Anterior cingulate cortex (tissue), 58 donors: Measurements from ENCODE around the gene SLC7A6.

Experiments used
- DNase-seq, 58 donors: peaks; one replicate each; lab custom pipeline; 2025; lab: John Stamatoyannopoulos, UW

The SLC7A6 gene

GRCh38 chr16:68234188-68235107 is 29.9 kb upstream of the SLC7A6 start:
- no peak for DNase-seq

- no peak for DNase-seq
Observed at GRCh38 chr16:68235108-68235886, 29.0 kb upstream of the SLC7A6 start.

DNA sequence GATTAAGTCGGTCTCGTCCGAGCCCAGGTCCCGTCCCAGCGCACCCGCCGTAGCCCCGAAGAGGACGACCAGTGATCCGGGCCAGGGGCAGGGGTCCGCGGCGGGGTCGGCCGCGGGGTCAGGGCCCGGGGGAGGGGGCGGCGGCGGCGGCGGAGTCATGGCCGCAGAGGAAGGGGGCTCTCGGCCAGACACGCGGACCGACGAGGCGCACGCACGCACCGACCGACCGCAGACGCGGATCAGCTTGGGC is 28.5 kb upstream of the SLC7A6 start, which contains the start of gene ESRP2:
TSS of gene ESRP2 (minus strand) at position 241 of the 250 bp plus-strand sequence. CDS start at position 159, 82 bp downstream.
- DNase-seq: no peak

DNA sequence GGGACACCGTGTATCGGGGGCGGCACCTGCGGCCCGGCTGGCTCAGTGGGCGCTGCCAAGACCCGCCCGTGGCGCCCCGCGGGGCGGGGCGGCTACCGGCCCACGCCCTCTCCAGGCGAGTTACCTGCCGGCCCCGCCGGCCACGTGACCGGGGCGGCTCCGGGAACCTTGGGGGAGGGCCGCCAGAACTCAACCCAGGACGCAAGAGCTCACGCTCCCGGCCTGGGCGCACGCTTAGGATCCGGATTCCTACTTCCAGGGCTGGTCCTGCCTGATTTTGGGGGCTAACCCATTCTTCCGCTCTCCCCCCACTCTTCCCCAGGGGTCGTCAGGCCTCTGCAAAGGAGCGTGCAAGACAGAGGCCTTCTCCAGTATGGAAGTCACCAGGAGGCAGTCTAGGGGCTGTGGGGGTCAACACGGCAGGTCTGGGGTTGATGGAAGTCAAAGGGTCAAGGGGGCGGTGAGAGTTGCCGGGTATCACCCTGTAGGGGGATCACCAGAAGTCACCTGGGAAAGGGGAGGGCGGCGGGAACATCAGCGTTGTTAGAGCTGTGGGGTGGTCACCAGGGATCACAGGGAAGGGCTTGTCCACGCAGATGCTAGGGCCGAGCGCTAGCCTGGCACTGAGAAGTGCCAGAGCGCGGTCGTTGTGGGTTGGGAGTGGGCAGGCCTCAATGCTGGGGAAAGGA is 28.0 kb upstream of the SLC7A6 start:
- DNase-seq: peak in 1 of 58 donors; percentile 39

- DNase-seq: peak in 4 of 58 donors; percentile 39 to 51 (median 44)
Observed at GRCh38 chr16:68236826-68237242, 27.5 kb upstream of the SLC7A6 start.

DNA sequence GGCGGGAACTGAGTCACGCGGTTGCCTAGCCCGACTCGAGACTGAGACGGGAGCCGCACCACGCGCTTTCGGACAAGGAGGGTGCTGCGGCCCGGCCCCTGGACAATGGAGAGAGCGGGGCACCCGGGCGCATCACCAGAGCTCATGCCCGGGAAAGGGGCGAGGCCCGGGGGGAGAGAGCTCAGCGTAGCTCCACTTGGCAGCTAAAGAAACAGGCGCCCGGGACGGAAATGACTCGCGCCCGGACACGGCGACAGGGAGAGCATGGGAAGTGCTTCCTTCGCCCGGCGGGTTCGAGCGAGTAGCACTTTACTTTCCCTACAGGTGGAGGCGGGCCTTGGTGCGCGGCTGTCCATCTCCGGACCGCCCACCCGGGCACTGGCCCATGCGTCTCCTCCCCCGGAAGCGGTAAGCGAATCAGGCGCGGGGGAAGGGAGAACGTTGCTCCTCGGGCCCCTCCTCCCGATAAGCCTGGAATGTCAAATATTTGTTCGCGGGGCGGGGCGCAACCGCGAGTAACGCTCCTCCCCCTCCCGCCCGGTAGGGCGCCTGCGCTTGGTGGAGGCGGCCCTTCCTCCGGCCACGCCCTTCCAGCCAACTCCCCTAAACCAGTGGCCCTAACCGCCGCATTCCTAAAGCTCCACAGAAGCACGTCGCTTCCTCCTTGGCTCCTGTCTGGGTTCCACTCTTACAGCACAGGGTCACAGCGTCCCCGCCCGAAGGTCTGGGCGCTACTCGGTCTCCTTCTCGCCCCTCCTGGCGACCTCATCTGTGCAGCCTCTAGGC is 26.9 kb upstream of the SLC7A6 start:
- DNase-seq: peak; percentile 48 to 97 (median 91)

DNA sequence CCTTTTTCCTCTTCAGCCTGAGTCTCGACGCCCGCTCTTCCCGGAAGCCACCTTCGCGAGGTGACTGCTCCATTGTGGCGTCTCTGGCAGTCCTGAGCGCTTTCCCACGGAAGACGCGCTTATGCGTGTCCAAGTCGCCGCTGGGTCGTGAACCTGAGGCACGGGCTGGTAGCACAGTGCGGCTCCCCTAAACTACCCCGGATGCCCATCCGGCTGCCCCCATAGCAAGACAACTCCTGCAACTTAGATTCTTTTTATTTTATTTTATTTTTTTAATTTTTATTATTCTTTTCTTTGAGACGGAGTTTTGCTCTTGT is 26.3 kb upstream of the SLC7A6 start:
- no peak for DNase-seq

GRCh38 chr16:68242085-68242484 is 22.2 kb upstream of the SLC7A6 start:
- no peak for DNase-seq

GRCh38 chr16:68242926-68243858 is 21.1 kb upstream of the SLC7A6 start:
- no peak for DNase-seq

GRCh38 chr16:68244481-68244902 is 19.8 kb upstream of the SLC7A6 start:
- DNase-seq: no peak

GRCh38 chr16:68244903-68245853 is 19.1 kb upstream of the SLC7A6 start, which contains the start of gene PLA2G15:
TSS of gene PLA2G15 (plus strand) at chr16:68245373. CDS start at chr16:68245427, 54 bp downstream.
- peak; percentile 56 to 97 (median 93) for DNase-seq

- DNase-seq: no peak
Observed at GRCh38 chr16:68246121-68246520, 18.2 kb upstream of the SLC7A6 start.

DNA sequence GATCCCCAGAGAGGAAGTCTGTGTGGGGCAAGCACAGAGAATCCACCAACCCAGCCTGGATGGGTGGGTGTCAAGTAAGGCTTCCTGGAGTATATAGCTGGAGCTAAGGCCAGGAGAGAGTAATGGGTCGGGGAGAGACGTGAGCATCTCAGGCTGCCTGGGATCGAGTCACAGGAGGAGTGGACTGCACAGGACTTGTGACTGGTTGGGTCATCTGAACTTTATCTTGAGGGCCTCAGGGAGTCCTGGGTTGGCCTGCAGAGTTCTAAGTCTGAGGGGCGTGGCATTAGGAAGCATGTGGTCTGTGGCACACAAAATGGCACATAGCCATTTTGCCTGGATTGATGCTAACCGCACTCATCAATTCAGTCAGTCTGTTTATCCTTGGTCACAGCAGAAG is 17.7 kb upstream of the SLC7A6 start:
- no peak for DNase-seq

GRCh38 chr16:68247400-68247799 is 16.9 kb upstream of the SLC7A6 start:
- DNase-seq: peak in 10 of 58 donors; percentile 14 to 32 (median 19)

DNA sequence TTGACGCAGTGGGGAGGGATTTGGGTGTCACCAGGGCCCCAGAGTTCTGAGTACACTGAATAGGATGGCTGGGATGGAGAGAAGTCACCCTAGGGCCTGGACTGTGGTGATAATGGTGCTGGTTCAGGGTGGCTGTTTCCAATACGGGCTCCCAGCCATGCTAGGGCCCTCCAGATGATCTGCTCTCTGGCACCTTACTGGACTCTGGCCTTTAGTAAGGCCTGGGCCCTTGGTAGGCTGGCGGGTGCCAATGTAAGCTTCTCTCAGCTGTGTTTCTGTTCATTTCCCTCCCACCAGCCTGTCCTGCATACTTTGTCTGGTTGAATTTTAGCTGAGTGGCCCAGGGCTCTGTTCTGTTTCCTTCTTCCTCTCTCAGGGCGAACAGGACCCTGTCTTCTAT is 16.4 kb upstream of the SLC7A6 start:
- DNase-seq: no peak

DNA sequence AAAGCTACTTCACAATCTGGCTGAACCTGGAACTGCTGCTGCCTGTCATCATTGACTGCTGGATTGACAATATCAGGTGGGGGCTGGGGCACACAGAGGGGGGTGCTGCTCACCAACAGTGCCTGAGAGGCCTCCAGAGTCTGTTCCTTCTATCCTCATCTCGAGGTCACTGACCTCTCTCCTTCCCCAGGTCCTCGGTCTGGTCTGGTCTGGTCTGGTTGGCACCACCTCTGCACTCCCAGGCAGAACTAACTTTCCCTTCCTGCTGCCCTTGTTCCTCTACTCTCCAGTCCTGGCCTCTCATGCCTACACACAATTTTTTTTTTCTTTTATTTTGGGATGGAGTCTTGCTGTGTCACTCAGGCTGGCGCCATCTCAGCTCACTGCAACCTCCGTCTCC is 15.0 kb upstream of the SLC7A6 start:
- DNase-seq: no peak

DNA sequence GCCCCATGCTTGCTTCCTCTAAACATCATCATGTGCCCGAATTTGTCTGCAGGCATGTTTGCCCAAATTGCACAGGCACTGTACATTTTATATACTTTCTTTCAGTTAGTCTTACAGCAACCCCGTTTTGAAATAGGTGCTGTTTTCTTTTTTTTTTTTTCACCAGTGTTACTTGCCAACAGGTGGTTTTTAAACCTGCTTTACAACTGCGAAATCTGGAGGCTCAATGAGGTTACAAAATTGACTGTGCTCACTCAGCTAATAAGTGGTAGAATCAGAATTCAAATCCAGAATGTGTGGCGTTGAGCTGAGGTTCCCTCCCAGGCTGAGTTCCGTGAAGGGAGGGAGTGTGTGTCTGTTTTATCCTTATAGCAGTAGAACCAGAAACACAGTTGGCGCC is 13.4 kb upstream of the SLC7A6 start:
- no peak for DNase-seq

DNA sequence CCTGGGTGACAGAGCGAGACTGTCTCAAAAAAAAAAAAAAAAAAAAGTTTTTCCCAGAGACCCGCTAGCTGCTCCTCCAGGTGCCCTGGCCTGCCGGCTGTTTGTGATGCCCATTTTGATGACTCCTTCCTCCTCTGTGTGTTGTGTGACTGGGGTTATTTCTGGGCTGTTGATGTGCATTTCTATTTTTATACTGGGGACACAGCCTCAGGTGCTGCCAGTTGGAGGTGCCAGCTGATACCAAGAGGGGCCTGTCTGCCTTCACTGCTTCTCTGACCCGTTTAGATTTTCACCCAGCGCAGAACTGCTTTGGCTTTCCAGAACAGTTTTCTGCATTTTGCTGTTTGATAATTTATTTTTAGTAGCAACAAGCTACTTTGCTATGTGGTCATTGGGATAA is 12.5 kb upstream of the SLC7A6 start:
- no peak for DNase-seq
